ENCODE measurements around the gene ELMO1. TPM values are rescaled to one million over a fixed set of nuclear protein-coding genes. Genes with fewer than 3 reads are reported as not detected.

The ELMO1 gene
- total RNA-seq, 2 donors from 2014 or later: 160 to 169 TPM

DNA sequence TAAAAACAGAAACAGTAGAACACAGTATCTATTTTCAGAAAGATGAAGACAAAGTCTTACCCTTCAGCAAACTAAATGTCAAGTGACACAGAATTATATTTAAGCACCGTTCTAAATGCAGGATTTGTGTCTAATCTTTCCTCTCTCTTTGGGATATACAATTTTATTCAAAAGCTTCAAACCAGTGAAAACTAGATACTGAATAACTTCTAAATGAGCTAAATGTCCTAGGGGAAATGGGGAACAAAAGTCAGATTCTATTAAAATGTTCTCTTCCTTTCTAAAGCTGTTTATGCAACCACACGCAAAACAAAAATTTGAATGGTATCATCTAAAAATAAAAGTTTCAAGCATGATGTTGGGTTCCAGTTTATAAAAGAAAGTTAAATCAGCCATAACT is 588.0 kb downstream of the ELMO1 start:
- peaks cover 18% of the 10 kb centered on the region for H3K36me3 Mint-ChIP-seq (ENCODE audit: low read depth)
- H3K27me3 Mint-ChIP-seq: no peaks in the 10 kb centered on the region
- H3K4me1 Mint-ChIP-seq: peaks cover 15% of the 10 kb centered on the region
- H3K4me3 Mint-ChIP-seq: no peak overlapping the region
- no peak for DNase-seq
- ATAC-seq: no peak
- H3K27ac Mint-ChIP-seq: no peak overlapping the region
- H3K9me3 ChIP-seq (ENCODE audit: control insufficient read depth, low read length, poor library complexity, severe bottlenecking): no peaks in the 10 kb centered on the region

- ATAC-seq: no peak
- Mint-ChIP-seq H3K4me1 (peaks cover 4% of the 10 kb centered on the region), H3K36me3 (ENCODE audit: low read depth) (peaks cover 15% of the 10 kb centered on the region), H3K4me3 (peak overlapping the region; percentile 70), H3K27me3 (no peaks in the 10 kb centered on the region), H3K27ac (no peak overlapping the region)
- DNase-seq: no peak
- no peaks in the 10 kb centered on the region for H3K9me3 ChIP-seq (ENCODE audit: control insufficient read depth, low read length, poor library complexity, severe bottlenecking)
These were observed 593.3 kb downstream of the ELMO1 start for GRCh38 chr7:36855330-36855729.

DNA sequence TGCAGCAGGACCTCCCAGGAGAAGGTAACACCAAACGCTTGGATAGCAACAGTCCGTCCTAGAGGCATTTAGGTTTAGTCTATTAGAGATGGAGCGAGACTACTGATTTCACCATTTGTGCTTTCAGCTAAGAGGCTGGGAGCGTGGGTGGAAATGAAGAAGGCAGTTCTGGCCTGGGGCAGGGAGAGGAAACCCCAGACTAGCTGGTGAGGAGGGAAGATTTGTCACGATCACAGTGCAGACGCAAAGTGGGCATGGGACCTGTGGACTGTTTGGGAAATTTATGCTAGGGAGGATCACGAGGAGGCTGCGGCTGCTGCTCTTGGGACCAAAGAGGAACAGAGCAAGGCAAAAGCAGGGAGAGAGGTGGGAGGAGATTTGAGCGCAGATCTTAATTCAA is 594.0 kb downstream of the ELMO1 start:
- H3K27ac Mint-ChIP-seq: no peak overlapping the region
- H3K36me3 Mint-ChIP-seq (ENCODE audit: low read depth): peaks cover 11% of the 10 kb centered on the region
- DNase-seq: no peak
- H3K4me3 Mint-ChIP-seq: no peak overlapping the region
- no peaks in the 10 kb centered on the region for H3K27me3 Mint-ChIP-seq
- H3K9me3 ChIP-seq (ENCODE audit: control insufficient read depth, low read length, poor library complexity, severe bottlenecking): no peaks in the 10 kb centered on the region
- no peak for ATAC-seq
- H3K4me1 Mint-ChIP-seq: peaks cover 4% of the 10 kb centered on the region

- Mint-ChIP-seq H3K36me3 (ENCODE audit: low read depth) (peaks cover 9% of the 10 kb centered on the region), H3K4me1 (peaks cover 4% of the 10 kb centered on the region), H3K27ac (no peak overlapping the region), H3K4me3 (no peak overlapping the region), H3K27me3 (no peaks in the 10 kb centered on the region)
- no peak for ATAC-seq
- no peaks in the 10 kb centered on the region for H3K9me3 ChIP-seq (ENCODE audit: control insufficient read depth, low read length, poor library complexity, severe bottlenecking)
- no peak for DNase-seq
These were observed 595.7 kb downstream of the ELMO1 start for GRCh38 chr7:36852931-36853330.

DNA sequence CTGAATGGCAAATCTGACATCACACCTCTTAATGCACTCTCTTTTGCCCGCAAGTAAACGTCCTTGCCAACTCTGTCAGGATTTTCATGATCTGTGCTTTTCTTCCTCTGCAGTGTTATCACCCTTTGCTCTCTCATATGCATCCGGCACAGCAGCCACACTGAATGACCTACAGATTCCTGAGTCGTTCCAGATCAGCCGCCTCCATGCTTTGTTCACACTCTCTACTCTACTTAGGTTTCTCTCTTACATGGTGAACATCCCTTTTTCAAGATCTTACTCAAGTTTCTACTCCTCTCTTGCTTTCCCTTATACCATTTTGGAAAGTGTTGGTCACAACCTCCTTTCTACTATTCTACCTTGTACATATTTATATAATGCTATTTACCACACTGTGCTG is 596.6 kb downstream of the ELMO1 start:
- Mint-ChIP-seq H3K36me3 (ENCODE audit: low read depth) (peaks cover 11% of the 10 kb centered on the region), H3K4me1 (peaks cover 4% of the 10 kb centered on the region), H3K27me3 (no peaks in the 10 kb centered on the region), H3K4me3 (no peak overlapping the region), H3K27ac (no peak overlapping the region)
- ATAC-seq (no peak), DNase-seq (no peak)
- H3K9me3 ChIP-seq (ENCODE audit: control insufficient read depth, low read length, poor library complexity, severe bottlenecking): no peaks in the 10 kb centered on the region

GRCh38 chr7:36851382-36851781 is 597.3 kb downstream of the ELMO1 start:
- H3K9me3 ChIP-seq (ENCODE audit: control insufficient read depth, low read length, poor library complexity, severe bottlenecking): no peaks in the 10 kb centered on the region
- Mint-ChIP-seq H3K27ac (no peak overlapping the region), H3K4me1 (peaks cover 4% of the 10 kb centered on the region), H3K4me3 (no peak overlapping the region), H3K36me3 (ENCODE audit: low read depth) (peaks cover 11% of the 10 kb centered on the region), H3K27me3 (no peaks in the 10 kb centered on the region)
- DNase-seq (no peak), ATAC-seq (no peak)

- DNase-seq (no peak), ATAC-seq (no peak)
- no peaks in the 10 kb centered on the region for H3K9me3 ChIP-seq (ENCODE audit: control insufficient read depth, low read length, poor library complexity, severe bottlenecking)
- H3K36me3 Mint-ChIP-seq (ENCODE audit: low read depth): peaks cover 4% of the 10 kb centered on the region
- no peaks in the 10 kb centered on the region for H3K4me1 Mint-ChIP-seq
- no peak overlapping the region for H3K4me3 Mint-ChIP-seq
- no peaks in the 10 kb centered on the region for H3K27me3 Mint-ChIP-seq
- no peak overlapping the region for H3K27ac Mint-ChIP-seq
These were observed 600.7 kb downstream of the ELMO1 start for GRCh38 chr7:36847946-36848345.

DNA sequence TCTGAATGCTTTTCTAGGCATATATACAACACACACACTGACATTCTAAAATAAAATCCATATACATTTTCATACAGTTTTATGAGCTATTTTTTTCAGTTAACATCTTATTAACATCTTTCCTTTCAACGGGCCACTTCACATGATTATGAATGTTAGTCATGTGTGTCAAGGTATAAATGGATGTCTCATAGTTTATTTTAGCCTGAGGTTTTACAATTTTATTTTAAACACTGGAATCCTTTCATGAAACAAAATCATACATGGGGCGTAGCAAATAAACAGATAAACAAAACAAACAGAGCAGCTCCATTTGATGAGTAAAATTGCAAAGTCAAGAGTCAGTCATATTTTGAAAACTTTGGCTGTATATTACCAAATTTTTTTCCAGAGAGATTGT is 604.3 kb downstream of the ELMO1 start:
- ATAC-seq (no peak), DNase-seq (no peak)
- Mint-ChIP-seq H3K36me3 (ENCODE audit: low read depth) (peaks cover 4% of the 10 kb centered on the region), H3K27ac (no peak overlapping the region), H3K27me3 (no peaks in the 10 kb centered on the region), H3K4me3 (no peak overlapping the region), H3K4me1 (no peaks in the 10 kb centered on the region)
- no peaks in the 10 kb centered on the region for H3K9me3 ChIP-seq (ENCODE audit: control insufficient read depth, low read length, poor library complexity, severe bottlenecking)

- Mint-ChIP-seq H3K27me3 (no peaks in the 10 kb centered on the region), H3K27ac (no peak overlapping the region), H3K4me3 (no peak overlapping the region), H3K36me3 (ENCODE audit: low read depth) (no peaks in the 10 kb centered on the region), H3K4me1 (no peaks in the 10 kb centered on the region)
- ATAC-seq: no peak
- no peak for DNase-seq
- no peaks in the 10 kb centered on the region for H3K9me3 ChIP-seq (ENCODE audit: control insufficient read depth, low read length, poor library complexity, severe bottlenecking)
These were observed 607.8 kb downstream of the ELMO1 start for GRCh38 chr7:36840904-36841303.

- DNase-seq (no peak), ATAC-seq (no peak)
- Mint-ChIP-seq H3K27me3 (no peaks in the 10 kb centered on the region), H3K36me3 (ENCODE audit: low read depth) (no peaks in the 10 kb centered on the region), H3K27ac (no peak overlapping the region), H3K4me3 (no peak overlapping the region), H3K4me1 (no peaks in the 10 kb centered on the region)
- H3K9me3 ChIP-seq (ENCODE audit: control insufficient read depth, low read length, poor library complexity, severe bottlenecking): no peaks in the 10 kb centered on the region
These were observed 609.9 kb downstream of the ELMO1 start for GRCh38 chr7:36838616-36839225.

- Mint-ChIP-seq H3K27ac (no peak overlapping the region), H3K4me3 (no peak overlapping the region), H3K36me3 (ENCODE audit: low read depth) (no peaks in the 10 kb centered on the region), H3K4me1 (peaks cover 2% of the 10 kb centered on the region), H3K27me3 (no peaks in the 10 kb centered on the region)
- DNase-seq (no peak), ATAC-seq (no peak)
- no peaks in the 10 kb centered on the region for H3K9me3 ChIP-seq (ENCODE audit: control insufficient read depth, low read length, poor library complexity, severe bottlenecking)
These were observed 617.6 kb downstream of the ELMO1 start for GRCh38 chr7:36831049-36831448.

DNA sequence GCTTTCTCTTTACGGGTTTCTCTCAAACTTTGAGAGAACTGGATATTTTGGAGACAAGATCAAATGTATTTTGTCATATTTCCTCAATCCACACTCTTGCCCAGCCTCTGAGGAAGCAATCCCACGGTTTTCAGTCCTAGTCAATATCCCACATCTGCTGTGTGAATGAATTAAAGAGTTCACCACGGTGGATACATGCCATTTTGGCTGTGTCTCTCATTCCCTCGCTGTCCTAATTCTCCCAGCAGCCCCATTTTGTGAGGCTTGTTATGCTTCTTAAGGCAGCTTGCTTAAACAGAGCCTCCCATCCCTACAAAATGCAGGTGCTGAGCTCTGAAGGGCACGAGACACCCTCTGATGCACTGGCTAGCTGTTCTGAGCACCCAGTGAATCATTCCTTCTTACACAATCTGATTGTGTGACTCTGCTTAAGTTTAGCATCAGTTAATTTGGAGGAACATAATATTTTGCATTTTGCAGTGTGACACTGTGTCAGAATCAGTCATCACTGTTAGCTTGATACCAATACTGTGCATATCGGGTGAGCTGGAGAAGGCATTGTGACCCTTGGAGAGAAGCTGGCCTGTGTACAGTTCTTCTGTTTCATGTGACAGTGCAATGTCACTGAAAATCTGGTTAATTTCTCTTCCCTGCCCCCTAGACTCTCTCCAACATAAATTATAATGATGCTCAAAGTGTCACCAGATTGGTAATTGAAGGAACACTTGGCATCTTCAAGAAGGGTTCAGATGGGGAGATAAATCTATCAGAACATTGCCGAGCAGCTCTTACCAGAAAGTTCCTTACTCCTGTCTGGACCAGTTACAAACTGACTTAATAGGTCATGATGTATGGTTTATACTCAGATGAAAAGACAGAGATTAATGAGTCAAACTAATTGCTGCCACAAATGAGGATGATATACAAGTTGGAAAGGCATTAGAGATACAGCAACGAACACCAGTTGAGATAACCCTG is 620.6 kb downstream of the ELMO1 start:
- Mint-ChIP-seq H3K4me3 (no peak overlapping the region), H3K4me1 (peaks cover 2% of the 10 kb centered on the region), H3K36me3 (ENCODE audit: low read depth) (no peaks in the 10 kb centered on the region), H3K27me3 (no peaks in the 10 kb centered on the region), H3K27ac (peak overlapping the region; percentile 19)
- no peaks in the 10 kb centered on the region for H3K9me3 ChIP-seq (ENCODE audit: control insufficient read depth, low read length, poor library complexity, severe bottlenecking)
- ATAC-seq (no peak), DNase-seq (no peak)

- no peaks in the 10 kb centered on the region for H3K9me3 ChIP-seq (ENCODE audit: control insufficient read depth, low read length, poor library complexity, severe bottlenecking)
- DNase-seq (no peak), ATAC-seq (no peak)
- no peaks in the 10 kb centered on the region for H3K27me3 Mint-ChIP-seq
- no peak overlapping the region for H3K4me3 Mint-ChIP-seq
- no peaks in the 10 kb centered on the region for H3K36me3 Mint-ChIP-seq (ENCODE audit: low read depth)
- no peak overlapping the region for H3K27ac Mint-ChIP-seq
- H3K4me1 Mint-ChIP-seq: peaks cover 2% of the 10 kb centered on the region
These were observed 623.2 kb downstream of the ELMO1 start for GRCh38 chr7:36825501-36825900.

DNA sequence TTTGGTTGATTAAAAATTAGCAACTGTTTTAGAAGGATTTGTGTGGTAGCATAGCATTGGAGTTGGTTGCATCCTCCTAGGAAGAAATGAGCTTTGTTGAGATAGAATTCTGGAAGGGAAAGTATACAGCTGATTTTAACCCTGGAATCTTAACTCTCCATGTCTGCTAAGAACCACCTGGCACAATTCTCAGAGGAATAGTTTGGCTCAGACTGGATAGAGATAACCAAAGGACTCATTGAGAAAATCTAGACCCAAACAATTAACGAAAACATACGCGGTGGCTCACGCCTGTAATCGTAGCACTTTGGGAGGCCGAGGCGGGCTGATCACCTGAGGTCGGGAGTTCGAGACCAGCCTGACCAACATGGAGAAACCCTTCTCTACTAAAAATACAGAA is 625.3 kb downstream of the ELMO1 start:
- H3K4me1 Mint-ChIP-seq: no peaks in the 10 kb centered on the region
- no peak overlapping the region for H3K4me3 Mint-ChIP-seq
- ATAC-seq: no peak
- H3K9me3 ChIP-seq (ENCODE audit: control insufficient read depth, low read length, poor library complexity, severe bottlenecking): no peaks in the 10 kb centered on the region
- no peaks in the 10 kb centered on the region for H3K27me3 Mint-ChIP-seq
- H3K27ac Mint-ChIP-seq: no peak overlapping the region
- H3K36me3 Mint-ChIP-seq (ENCODE audit: low read depth): no peaks in the 10 kb centered on the region
- no peak for DNase-seq

Data from T-helper 17 cell (primary cell).